SK-N-SH (cell line): ENCODE results near the gene POLD3. TPM values are rescaled to one million over a fixed set of nuclear protein-coding genes. Genes with fewer than 3 reads are reported as not detected.
A peak's percentile ranks its signal among the peaks of the same experiment; 100 is the strongest.

Experiments used
- CTCF ChIA-PET: fragments of 300-600, 350-600 bp; formaldehyde crosslinking; extraction: SDS; loops from one replicate; lab custom pipeline; 2021; lab: Yijun Ruan, JAX
- POLR2A ChIA-PET: fragments of 350-600 bp; sonication (Branson Sonifier 250); formaldehyde crosslinking; extraction: SDS; loops from one replicate; lab custom pipeline; 2020; ENCODE audit warnings: antibody characterized with exemption, inconsistent platforms; lab: Yijun Ruan, JAX
- DNase-seq: peaks from one replicate; pipeline ENCODE4 v3.0.0; 2012
- H2AFZ ChIP-seq: fragments of 200-600 bp; sonication (generic); 2 replicates; pipeline ENCODE4 v1.8.1; 2016; ENCODE audit warnings: antibody characterized with exemption, mild to moderate bottlenecking, low read depth
- H3F3A ChIP-seq: fragments of 200-600 bp; sonication (generic); replicated peaks from 2 replicates; pipeline ENCODE3; 2016; ENCODE audit warnings: antibody characterized with exemption, mild to moderate bottlenecking; ENCODE audit not compliant: insufficient read depth
- H3K27ac ChIP-seq, 2 experiments: fragments of 200-500 bp in 1 of 2; fragments of 200-600 bp in 1 of 2; sonication (Bioruptor generic) in 1 of 2; sonication (generic), shearing (Covaris generic) in 1 of 2; 2 replicates each; pipeline versions ENCODE4 v1.5.1 to v1.6.1; 2014 to 2016; ENCODE audit warnings: low read depth in 2 of 2, inconsistent platforms in 1 of 2, low read length in 1 of 2, mild to moderate bottlenecking in 1 of 2, mixed read lengths in 1 of 2
- H3K27me3 ChIP-seq: fragments of 200-600 bp; sonication (generic), shearing (Covaris generic); 2 replicates; pipeline ENCODE4 v1.6.1; 2016; ENCODE audit warnings: mixed run types; ENCODE audit not compliant: insufficient read depth
- H3K36me3 ChIP-seq, 2 experiments: fragments of 200-500 bp in 1 of 2; fragments of 200-600 bp in 1 of 2; sonication (Bioruptor generic) in 1 of 2; sonication (generic) in 1 of 2; replicated peaks in 1 of 2; 2 replicates each; pipeline versions ENCODE3 to v1.5.1; 2014 to 2016; ENCODE audit warnings: low read length in 1 of 2, mild to moderate bottlenecking in 1 of 2; ENCODE audit not compliant: insufficient read depth in 2 of 2, control insufficient read depth in 1 of 2
- H3K4me1 ChIP-seq, 2 experiments: fragments of 200-500 bp in 1 of 2; fragments of 200-600 bp in 1 of 2; sonication (Bioruptor generic) in 1 of 2; sonication (generic), shearing (Covaris generic) in 1 of 2; 2 replicates each; pipeline versions ENCODE4 v1.5.1 to v1.6.1; 2014 to 2016; ENCODE audit warnings: low read depth in 1 of 2, low read length in 1 of 2, mixed run types in 1 of 2; ENCODE audit not compliant: insufficient read depth in 2 of 2, control insufficient read depth in 1 of 2
- H3K4me2 ChIP-seq: fragments of 200-600 bp; sonication (generic), shearing (Covaris generic); 2 replicates; pipeline ENCODE4 v1.6.1; 2017; ENCODE audit warnings: mixed run types
- H3K4me3 ChIP-seq, 2 experiments: fragments of 200-500 bp in 1 of 2; fragments of 200-600 bp in 1 of 2; sonication (Bioruptor generic) in 1 of 2; sonication (generic), shearing (Covaris generic) in 1 of 2; 2 replicates each; pipeline versions ENCODE4 v1.5.1 to v1.8.1; 2014 to 2016; ENCODE audit warnings: low read depth in 2 of 2, inconsistent platforms in 1 of 2, low read length in 1 of 2, mild to moderate bottlenecking in 1 of 2, mixed read lengths in 1 of 2, moderate library complexity in 1 of 2
- H3K79me2 ChIP-seq: fragments of 200-600 bp; sonication (generic); 2 replicates; pipeline ENCODE4 v1.8.1; 2017; ENCODE audit warnings: mild to moderate bottlenecking; ENCODE audit not compliant: insufficient read depth
- H3K9ac ChIP-seq: fragments of 200-600 bp; sonication (generic); 2 replicates; pipeline ENCODE4 v1.6.1; 2017; ENCODE audit warnings: mixed run types
- H3K9me2 ChIP-seq: fragments of 200-600 bp; sonication (generic); 2 replicates; pipeline ENCODE4 v1.6.1; 2017; ENCODE audit warnings: mixed run types
- H3K9me3 ChIP-seq: fragments of 200-600 bp; sonication (generic); 2 replicates; pipeline ENCODE4 v1.6.1; 2017; ENCODE audit warnings: mixed run types, mild to moderate bottlenecking, moderate library complexity
- H4K20me1 ChIP-seq: fragments of 200-600 bp; sonication (generic); 2 replicates; pipeline ENCODE4 v1.6.1; 2017; ENCODE audit warnings: mild to moderate bottlenecking, mixed run types; ENCODE audit not compliant: insufficient read depth
- ELF1 ChIP-seq: IDR thresholded peaks from 2 replicates; pipeline ENCODE4 v1.4.0; 2012
- EP300 ChIP-seq, 2 experiments: IDR thresholded peaks; 2 replicates each; pipeline versions ENCODE4 v1.4.0 to v1.6.1; 2012; ENCODE audit warnings: borderline replicate concordance in 1 of 2, low read depth in 1 of 2, low read length in 1 of 2
- GATA2 ChIP-seq: sonication (generic); formaldehyde crosslinking; IDR thresholded peaks from 2 replicates; pipeline ENCODE4 v1.5.0; 2020; ENCODE audit warnings: mild to moderate bottlenecking, missing genetic modification reagents
- MAX ChIP-seq: IDR thresholded peaks from 2 replicates; pipeline ENCODE4 v1.4.0; 2012; ENCODE audit warnings: low read depth
- MXI1 ChIP-seq: IDR thresholded peaks from 2 replicates; pipeline ENCODE4 v1.6.1; 2012; ENCODE audit warnings: mild to moderate bottlenecking, low read depth, low read length, improper control_type of control experiment
- PBX3 ChIP-seq: IDR thresholded peaks from 2 replicates; pipeline ENCODE4; 2012
- REST ChIP-seq: IDR thresholded peaks from 2 replicates; pipeline ENCODE4 v1.6.1; 2012; ENCODE audit warnings: mild to moderate bottlenecking, low read depth, low read length, moderate library complexity
- RFX5 ChIP-seq: IDR thresholded peaks from 2 replicates; pipeline ENCODE4 v1.6.1; 2012; ENCODE audit warnings: mild to moderate bottlenecking, improper control_type of control experiment, low read length
- YY1 ChIP-seq: IDR thresholded peaks from 2 replicates; pipeline ENCODE4 v1.4.0; 2012; ENCODE audit warnings: low read depth, mild to moderate bottlenecking
- WGBS: methylation state at CpG from one replicate; pipeline ENCODE4 v1.1.6; 2017; ENCODE audit warnings: low lambda C conversion rate; 5-methylcytosine and 5-hydroxymethylcytosine counted together
- polyA plus RNA-seq, 3 experiments: library from polyadenylated mRNA; depleted of rRNA; stranded (reverse); fragments of >200 nt; gene quantifications; 2 replicates each; pipeline ENCODE4 v1.2.3, GENCODE V29; 2012

Gene POLD3
- polyA plus RNA-seq, 1 of the 3 experiments (the other 2 are of a cell fraction), result 7.9 TPM

- peak; percentile 33; the same call in 1 of the 2 replicates for TF ChIP-seq PBX3
- TF ChIP-seq GATA2 (CRISPR knock-in tag), result no peak
- TF ChIP-seq MXI1, result no peak
- TF ChIP-seq REST, result no peak
- no peak; a peak in 1 of 4 replicates for TF ChIP-seq EP300 (IDR thresholded peaks at IDR 0.05; ENCODE audit: borderline replicate concordance in 1 of 2, low read depth in 1 of 2, low read length in 1 of 2)
- peak; percentile 70; the same call in 1 of the 2 replicates for TF ChIP-seq YY1
- no peak for TF ChIP-seq ELF1
- TF ChIP-seq MAX, result peak; percentile 94
Measured at GRCh38 chr11:74636630-74637184, 44.3 kb downstream of the POLD3 start (continued).

GRCh38 chr11:74637700-74638099 lies 45.3 kb downstream of the POLD3 start:
- POLR2A ChIA-PET, result no interaction called here
- H3K9me3 ChIP-seq, result no peaks in the 10 kb centered on the region
- H3K79me2 ChIP-seq, result peaks cover 3% of the 10 kb centered on the region; the same call in 1 of the 2 replicates
- H3K27ac ChIP-seq, result no peak overlapping the region
- H3K27me3 ChIP-seq, result no peaks in the 10 kb centered on the region
- no peaks in the 10 kb centered on the region for H4K20me1 ChIP-seq
- no peaks in the 10 kb centered on the region for H3K9me2 ChIP-seq
- no peak overlapping the region; the same call in 1 of the 2 replicates for H2AFZ ChIP-seq
- TF ChIP-seq MXI1, result no peak
- no peak for TF ChIP-seq RFX5
- no peak for TF ChIP-seq PBX3
- H3K9ac ChIP-seq, result no peak overlapping the region
- CTCF ChIA-PET, result interaction anchor here (0.6 to 2.5 kb wide), 4 partner anchors 46 to 184 kb away, joined by 3 to 14 read pairs (median 3); no protein-coding TSS in a partner anchor
- H3K4me3 ChIP-seq, result no peak overlapping the region
- DNase-seq, result no peak
- H3K4me1 ChIP-seq, result peaks cover 0 to 14% of the 10 kb centered on the region in 2 experiments; a peak in 2 of 4 replicates
- H3F3A ChIP-seq, result peaks cover 20% of the 10 kb centered on the region
- no peak overlapping the region for H3K4me2 ChIP-seq
- 96% methylated on average over 1 of the region's 1 CpG for WGBS
- H3K36me3 ChIP-seq, result peaks cover 29 to 37% of the 10 kb centered on the region in 2 experiments
